Measurements from ENCODE around the gene BCL2L12.
A peak's percentile ranks its signal among the peaks of the same experiment; 100 is the strongest.

The BCL2L12 gene

DNA sequence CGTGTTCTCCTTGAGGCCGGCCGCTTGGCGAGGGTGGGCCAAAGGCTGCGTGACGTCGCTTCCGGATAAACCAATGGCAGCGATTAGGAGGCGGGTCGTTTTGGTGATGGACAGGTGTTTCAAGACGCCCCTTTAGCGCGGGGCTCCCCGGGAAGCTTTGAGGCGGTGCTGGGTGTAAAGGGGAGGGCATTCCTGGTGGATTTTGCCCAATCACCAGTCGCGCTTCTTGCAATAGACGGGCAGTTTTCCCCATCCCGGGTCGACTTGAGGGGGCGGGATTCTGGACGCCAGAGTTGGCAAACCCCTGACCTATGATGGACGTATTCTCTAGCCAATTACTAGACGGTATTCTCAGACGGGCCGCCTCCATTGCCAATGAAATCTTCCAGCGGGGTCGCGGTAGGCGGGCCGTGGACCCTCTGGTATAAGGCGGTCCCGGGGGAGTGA, 11.1 kb downstream of the BCL2L12 start:
- TF ChIP-seq, protein P1, sequence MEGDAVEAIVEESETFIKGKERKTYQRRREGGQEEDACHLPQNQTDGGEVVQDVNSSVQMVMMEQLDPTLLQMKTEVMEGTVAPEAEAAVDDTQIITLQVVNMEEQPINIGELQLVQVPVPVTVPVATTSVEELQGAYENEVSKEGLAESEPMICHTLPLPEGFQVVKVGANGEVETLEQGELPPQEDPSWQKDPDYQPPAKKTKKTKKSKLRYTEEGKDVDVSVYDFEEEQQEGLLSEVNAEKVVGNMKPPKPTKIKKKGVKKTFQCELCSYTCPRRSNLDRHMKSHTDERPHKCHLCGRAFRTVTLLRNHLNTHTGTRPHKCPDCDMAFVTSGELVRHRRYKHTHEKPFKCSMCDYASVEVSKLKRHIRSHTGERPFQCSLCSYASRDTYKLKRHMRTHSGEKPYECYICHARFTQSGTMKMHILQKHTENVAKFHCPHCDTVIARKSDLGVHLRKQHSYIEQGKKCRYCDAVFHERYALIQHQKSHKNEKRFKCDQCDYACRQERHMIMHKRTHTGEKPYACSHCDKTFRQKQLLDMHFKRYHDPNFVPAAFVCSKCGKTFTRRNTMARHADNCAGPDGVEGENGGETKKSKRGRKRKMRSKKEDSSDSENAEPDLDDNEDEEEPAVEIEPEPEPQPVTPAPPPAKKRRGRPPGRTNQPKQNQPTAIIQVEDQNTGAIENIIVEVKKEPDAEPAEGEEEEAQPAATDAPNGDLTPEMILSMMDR (IDR thresholded peaks at IDR 0.05): no peak

DNA sequence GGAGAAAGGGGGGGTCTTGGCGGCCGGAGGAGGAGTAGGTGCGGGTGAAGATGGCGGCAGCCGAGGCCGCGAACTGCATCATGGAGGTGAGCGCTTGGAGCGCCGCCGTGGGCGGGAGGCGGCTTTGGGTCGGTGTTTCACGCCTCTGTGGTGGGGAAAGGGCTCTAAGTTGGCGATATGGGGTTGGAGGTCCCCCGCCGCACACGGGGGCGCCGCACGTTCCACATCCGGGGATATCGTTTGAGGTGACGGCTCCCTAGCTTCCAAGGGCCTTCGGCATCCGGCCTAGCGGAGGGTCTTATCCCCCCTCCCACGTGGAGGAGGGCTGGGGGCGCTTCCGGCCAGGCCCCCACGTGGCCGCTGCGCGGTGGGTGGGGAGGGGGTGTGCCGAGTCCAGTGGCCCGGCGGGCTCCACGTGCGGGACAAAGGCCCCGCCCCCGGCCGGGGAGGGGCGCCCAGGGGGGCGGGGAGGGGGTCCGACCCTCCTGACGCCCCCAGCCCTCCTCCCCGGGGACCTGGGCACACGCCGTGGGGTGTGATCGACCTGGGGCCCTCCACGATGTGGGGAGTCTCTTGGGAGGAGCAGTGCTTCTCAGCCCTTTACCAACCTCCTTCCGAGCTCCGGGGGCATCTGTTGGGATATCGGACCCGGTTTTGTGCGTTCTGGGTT, 11.6 kb downstream of the BCL2L12 start, which contains the start of gene PRMT1:
TSS of gene PRMT1 (plus strand) at position 41 of the 670 bp plus-strand sequence. CDS start at position 51, 10 bp downstream.
- TF ChIP-seq, protein P1 (IDR thresholded peaks at IDR 0.05): no peak

DNA sequence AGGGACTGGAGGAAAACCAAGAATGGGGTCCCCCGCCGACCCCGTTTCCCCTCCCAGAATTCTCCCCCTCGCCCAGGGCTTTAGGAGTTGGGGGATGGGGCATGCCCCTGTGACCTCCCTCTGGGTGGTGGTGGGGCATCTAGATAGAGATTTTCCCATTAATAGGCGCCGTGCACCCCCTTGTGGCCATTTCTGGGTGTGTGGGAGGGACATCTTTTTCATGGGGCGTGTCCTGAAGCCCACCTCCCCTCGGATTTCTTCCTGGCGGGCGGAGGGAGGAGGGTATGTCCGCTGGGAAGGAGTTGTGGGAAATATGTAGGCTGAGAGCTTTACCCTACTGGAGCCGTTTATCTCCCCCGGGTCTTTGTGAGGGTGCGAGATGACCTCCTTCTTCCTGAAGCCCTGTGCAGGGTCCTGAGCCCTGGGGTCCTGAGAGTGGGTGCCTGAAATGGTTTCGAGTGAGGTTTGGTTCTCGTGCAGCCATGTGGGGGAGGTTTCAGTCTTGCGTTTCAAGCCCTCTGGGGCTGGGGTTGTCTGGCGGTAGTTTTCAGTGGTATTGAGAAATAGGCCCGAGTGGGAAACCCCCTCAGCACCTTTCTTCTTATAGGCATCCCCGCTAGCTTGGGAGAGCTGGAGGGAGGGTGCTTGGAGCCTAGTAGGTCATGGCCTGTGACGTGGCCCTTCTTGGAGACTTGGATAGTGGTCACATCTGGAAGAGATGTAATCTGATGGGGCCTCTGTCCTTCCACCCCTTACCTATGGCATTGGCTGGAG, 12.4 kb downstream of the BCL2L12 start:
- TF ChIP-seq, protein P1 (IDR thresholded peaks at IDR 0.05): peak; percentile 67

DNA sequence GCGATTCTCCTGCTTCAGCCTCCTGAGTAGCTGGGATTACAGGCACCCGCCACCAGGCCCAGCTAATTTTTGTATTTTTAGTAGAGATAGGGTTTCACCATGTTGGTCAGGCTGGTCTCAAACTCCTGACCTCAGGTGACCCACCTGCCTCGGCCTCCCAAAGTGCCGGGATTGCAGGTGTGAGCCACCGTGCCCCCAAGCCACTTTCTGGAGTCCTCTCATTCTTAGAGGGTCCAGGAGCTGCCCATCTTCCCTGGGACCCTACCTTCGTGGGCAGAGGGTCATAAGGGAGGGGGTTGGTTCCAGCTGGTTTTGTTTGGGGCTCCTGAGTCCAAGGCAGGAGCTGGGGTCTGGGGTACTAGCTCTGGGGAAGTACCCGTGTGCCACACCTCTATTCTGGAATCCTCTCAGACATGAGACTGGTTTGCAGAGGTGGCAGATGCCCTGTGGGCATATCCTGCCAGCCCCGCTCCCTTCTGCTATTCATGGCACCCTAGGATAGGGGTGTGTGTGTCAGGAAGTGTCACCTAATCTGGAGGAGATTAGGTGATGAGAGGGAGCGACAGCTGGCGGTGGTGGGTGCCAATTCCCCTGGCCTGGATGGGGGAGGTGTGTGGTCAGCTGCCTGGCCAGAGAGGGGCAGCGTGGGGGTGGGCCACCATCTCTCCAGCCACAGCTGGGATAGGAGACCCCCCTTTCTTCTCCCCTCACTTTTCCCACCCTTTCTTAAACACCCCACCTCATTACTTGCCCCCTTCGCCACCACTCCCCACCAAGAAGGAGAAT, 13.4 kb downstream of the BCL2L12 start:
- TF ChIP-seq, protein P1 (IDR thresholded peaks at IDR 0.05): no peak

DNA sequence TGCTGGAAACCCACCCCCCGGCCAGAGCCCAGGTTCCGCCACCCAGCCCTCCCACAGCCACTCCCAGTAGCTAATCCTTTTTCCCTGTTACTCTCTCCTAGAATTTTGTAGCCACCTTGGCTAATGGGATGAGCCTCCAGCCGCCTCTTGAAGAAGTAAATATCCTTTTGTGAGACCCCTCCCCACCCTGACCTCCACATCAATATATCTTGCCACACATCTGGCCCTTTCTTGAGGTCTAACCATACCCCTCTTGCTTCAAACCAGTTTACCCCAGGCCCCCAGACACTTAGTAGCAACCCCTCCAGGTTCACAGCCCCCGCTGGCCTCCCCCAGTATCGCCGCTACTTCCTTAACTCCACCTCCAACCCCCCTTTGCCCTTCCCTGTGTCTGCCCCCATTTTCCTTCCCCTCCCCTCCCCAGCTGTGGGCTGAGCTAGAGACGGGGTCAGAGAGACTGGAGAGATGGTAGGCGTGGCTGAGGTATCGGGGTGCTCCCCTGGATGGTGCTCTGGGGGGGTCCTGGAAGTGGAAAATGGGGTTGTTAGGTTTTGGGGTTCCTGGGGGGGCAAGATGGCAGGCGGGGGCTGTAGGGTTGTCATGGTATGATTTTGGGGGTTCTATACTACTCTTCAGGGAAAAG, 14.2 kb downstream of the BCL2L12 start:
- TF ChIP-seq, protein P1 (IDR thresholded peaks at IDR 0.05): no peak

DNA sequence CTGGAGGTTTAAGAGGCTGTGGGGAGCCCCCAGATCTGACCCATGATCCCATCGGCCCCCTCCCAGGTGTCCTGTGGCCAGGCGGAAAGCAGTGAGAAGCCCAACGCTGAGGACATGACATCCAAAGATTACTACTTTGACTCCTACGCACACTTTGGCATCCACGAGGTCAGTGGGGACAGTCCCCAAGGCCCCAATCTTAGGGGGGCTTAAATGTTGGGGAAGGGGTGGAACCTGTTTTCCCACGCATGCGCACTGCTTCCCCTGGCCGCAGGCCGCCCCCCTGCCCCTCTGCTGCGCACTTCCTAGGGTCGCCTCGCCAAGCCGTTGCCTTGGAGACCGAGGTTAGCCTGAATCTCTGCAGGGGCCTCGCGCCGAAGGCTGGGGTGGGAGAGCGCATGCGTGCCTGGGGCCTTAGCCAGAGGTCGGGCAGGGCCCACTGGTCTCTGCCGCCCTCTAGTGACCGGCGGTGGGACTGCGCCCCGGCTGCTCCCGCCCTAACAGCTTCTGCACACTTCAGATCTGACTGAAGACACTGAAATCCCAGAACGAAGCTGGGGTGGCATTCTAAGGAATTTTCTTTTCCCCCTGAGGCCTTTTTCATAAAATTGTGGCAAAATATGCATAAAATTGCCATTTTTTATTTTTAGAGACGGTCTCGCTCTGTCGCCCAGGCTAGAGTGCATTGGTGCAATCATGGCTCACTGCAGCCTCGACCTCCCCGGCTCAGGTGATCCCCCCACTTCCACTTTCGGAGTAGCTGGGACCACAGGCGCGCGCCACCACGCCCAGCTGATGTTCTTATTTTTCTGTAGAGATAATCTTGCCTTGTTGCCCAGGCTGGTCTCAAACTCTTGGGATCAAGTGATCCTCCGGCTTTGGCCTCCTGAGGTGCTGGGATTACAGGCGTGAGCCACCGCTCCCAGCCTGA, 15.0 kb downstream of the BCL2L12 start:
- TF ChIP-seq, protein P1 (IDR thresholded peaks at IDR 0.05): peak; percentile 99
